Suprapubic skin (tissue), 4 donors: ENCODE data around the gene TESMIN. TPM values are rescaled to one million over a fixed set of nuclear protein-coding genes. Genes with fewer than 3 reads are reported as not detected.

ENCODE experiments used
- DNase-seq, 2 donors: peaks; one replicate each; pipeline ENCODE4 v3.0.0-alpha.2; 2019; ENCODE audit warnings: low spot score in 2 of 2
- H3K27ac ChIP-seq: fragments of 200-600 bp; sonication (generic); one replicate; pipeline ENCODE4 v1.5.1; 2019
- H3K27me3 ChIP-seq: fragments of 200-600 bp; sonication (generic); one replicate; pipeline ENCODE4 v1.5.1; 2019
- H3K36me3 ChIP-seq: fragments of 200-600 bp; sonication (generic); one replicate; pipeline ENCODE4 v1.5.1; 2019
- H3K4me1 ChIP-seq: fragments of 200-600 bp; sonication (generic); one replicate; pipeline ENCODE4 v1.5.1; 2019
- H3K4me3 ChIP-seq: fragments of 200-600 bp; sonication (generic); one replicate; pipeline ENCODE4 v1.5.1; 2019; ENCODE audit warnings: mild to moderate bottlenecking
- H3K9me3 ChIP-seq: fragments of 200-600 bp; sonication (generic); one replicate; pipeline ENCODE4 v1.5.1; 2019
- CTCF ChIP-seq, 2 donors: fragments of 200-600 bp in 1 of 2; fragments of 450-650 bp in 1 of 2; sonication (generic) in 1 of 2; IDR thresholded peaks; one replicate each; pipeline ENCODE4 v1.5.1; 2016 to 2019; ENCODE audit warnings: antibody characterized with exemption in 2 of 2, mild to moderate bottlenecking in 1 of 2, moderate library complexity in 1 of 2
- EP300 ChIP-seq: sonication (generic); formaldehyde crosslinking; IDR thresholded peaks from one replicate; pipeline ENCODE4 v1.6.1; 2017; ENCODE audit warnings: antibody characterized with exemption
- POLR2A ChIP-seq, 2 donors: fragments of 450-650 bp; IDR thresholded peaks; one replicate each; pipeline ENCODE4 v1.6.1; 2017; ENCODE audit warnings: antibody characterized with exemption in 2 of 2, mild to moderate bottlenecking in 2 of 2, moderate library complexity in 2 of 2
- POLR2AphosphoS5 ChIP-seq, 3 donors: sonication (generic); formaldehyde crosslinking; IDR thresholded peaks; one replicate each; pipeline ENCODE4 v1.6.1; 2017; ENCODE audit warnings: antibody characterized with exemption in 3 of 3
- WGBS: methylation state at CpG from one replicate; pipeline ENCODE4 v1.1.5; 2018; 5-methylcytosine and 5-hydroxymethylcytosine counted together
- total RNA-seq, 4 donors: library from RNA; depleted of rRNA; stranded (reverse); fragments of >200 nt; gene quantifications; one replicate each; pipeline ENCODE4 v1.1.0, GENCODE V29; 2016

Gene TESMIN
- total RNA-seq, 4 donors from 2014 or later: 1.2 to 3.5 (median 2.8) TPM

- H3K4me1 ChIP-seq: peaks cover 18% of the 10 kb centered on the region
These were observed 2.0 kb upstream of the TESMIN start for GRCh38 chr11:68753300-68753699.

GRCh38 chr11:68751004-68751325 is 355 bp downstream of the TESMIN start:
- Histone ChIP-seq H3K27ac (no peak overlapping the region), H3K4me3 (peak overlapping the region; percentile 59), H3K9me3 (no peaks in the 10 kb centered on the region), H3K36me3 (peaks cover 3% of the 10 kb centered on the region), H3K27me3 (no peaks in the 10 kb centered on the region), H3K4me1 (peaks cover 18% of the 10 kb centered on the region)
- WGBS: 4% methylated on average over 17 of the region's 22 CpGs
- TF ChIP-seq EP300 (no peak), POLR2AphosphoS5 (IDR thresholded peaks at IDR 0.05) (no peak), POLR2A (IDR thresholded peaks at IDR 0.05) (no peak), CTCF (IDR thresholded peaks at IDR 0.05) (no peak)
- no peak for DNase-seq

More at GRCh38 chr11:68753300-68753699, 2.0 kb upstream of the TESMIN start:
- H3K4me3 ChIP-seq: no peak overlapping the region
- WGBS: 75% methylated on average over 9 of the region's 9 CpGs
- TF ChIP-seq CTCF (IDR thresholded peaks at IDR 0.05) (no peak), POLR2AphosphoS5 (IDR thresholded peaks at IDR 0.05) (no peak), EP300 (no peak)
- H3K27me3 ChIP-seq: no peaks in the 10 kb centered on the region
- no peak overlapping the region for H3K27ac ChIP-seq
- DNase-seq: no peak
- no peaks in the 10 kb centered on the region for H3K9me3 ChIP-seq
- peaks cover 27% of the 10 kb centered on the region for H3K36me3 ChIP-seq

- H3K27ac ChIP-seq: no peak overlapping the region
- no peak for TF ChIP-seq POLR2A (IDR thresholded peaks at IDR 0.05)
- TF ChIP-seq CTCF (IDR thresholded peaks at IDR 0.05): no peak
- TF ChIP-seq POLR2AphosphoS5 (IDR thresholded peaks at IDR 0.05): no peak
- TF ChIP-seq EP300: no peak
These were observed 921 bp downstream of the TESMIN start for GRCh38 chr11:68750195-68751003.

GRCh38 chr11:68749229-68750123 is 1.8 kb downstream of the TESMIN start:
- H3K9me3 ChIP-seq: no peaks in the 10 kb centered on the region
- peaks cover 18% of the 10 kb centered on the region for H3K4me1 ChIP-seq
- 83% methylated on average over 20 of the region's 20 CpGs for WGBS
- H3K4me3 ChIP-seq: no peak overlapping the region
- no peaks in the 10 kb centered on the region for H3K27me3 ChIP-seq
- H3K27ac ChIP-seq: no peak overlapping the region
- no peaks in the 10 kb centered on the region for H3K36me3 ChIP-seq
- no peak for DNase-seq
- TF ChIP-seq EP300: no peak
- TF ChIP-seq POLR2AphosphoS5 (IDR thresholded peaks at IDR 0.05): no peak
- no peak for TF ChIP-seq CTCF (IDR thresholded peaks at IDR 0.05)
- TF ChIP-seq POLR2A (IDR thresholded peaks at IDR 0.05): no peak

More at GRCh38 chr11:68750195-68751003, 921 bp downstream of the TESMIN start:
- peak in 1 of 2 donors; percentile 69 for DNase-seq
- H3K36me3 ChIP-seq: no peaks in the 10 kb centered on the region
- WGBS: 39% methylated on average over 23 of the region's 76 CpGs
- no peaks in the 10 kb centered on the region for H3K9me3 ChIP-seq
- peak overlapping the region; percentile 59 for H3K4me3 ChIP-seq
- peaks cover 18% of the 10 kb centered on the region for H3K4me1 ChIP-seq
- no peaks in the 10 kb centered on the region for H3K27me3 ChIP-seq

- no peak for DNase-seq
- no peak overlapping the region for H3K4me3 ChIP-seq
- H3K27me3 ChIP-seq: no peaks in the 10 kb centered on the region
- peaks cover 18% of the 10 kb centered on the region for H3K4me1 ChIP-seq
- 77% methylated on average over 2 of the region's 2 CpGs for WGBS
- no peak overlapping the region for H3K27ac ChIP-seq
- H3K9me3 ChIP-seq: no peaks in the 10 kb centered on the region
- H3K36me3 ChIP-seq: no peaks in the 10 kb centered on the region
- TF ChIP-seq EP300 (no peak), POLR2AphosphoS5 (IDR thresholded peaks at IDR 0.05) (no peak), POLR2A (IDR thresholded peaks at IDR 0.05) (no peak), CTCF (IDR thresholded peaks at IDR 0.05) (no peak)
These were observed 3.3 kb downstream of the TESMIN start for GRCh38 chr11:68748061-68748460.
